ENCODE data around the gene UMPS.

GRCh38 chr3:124780761-124781475 is 50.7 kb downstream of the UMPS start:
- TF ChIP-seq EZH2 (IDR thresholded peaks at IDR 0.05; ENCODE audit: insufficient read depth, poor library complexity, severe bottlenecking) (no peak), EZH2phosphoT487 (IDR thresholded peaks at IDR 0.05; ENCODE audit: insufficient read depth, low read depth) (no peak)

Data from GM23248 (cell line).